GM18508 (cell line): ENCODE results near the gene MON1A.

Experiments used
- ATAC-seq: cut with Tn5 transposase; IDR thresholded peaks from one replicate; pipeline ENCODE4 v1.9.1; 2021; ENCODE audit warnings: moderate number of reproducible peaks; ENCODE audit not compliant: insufficient read depth, unreplicated experiment

The MON1A gene

GRCh38 chr3:49896345-49896744 is 33.3 kb downstream of the MON1A start:
- no peak for ATAC-seq

- ATAC-seq: no peak
Observed at GRCh38 chr3:49895791-49896190, 33.8 kb downstream of the MON1A start.

DNA sequence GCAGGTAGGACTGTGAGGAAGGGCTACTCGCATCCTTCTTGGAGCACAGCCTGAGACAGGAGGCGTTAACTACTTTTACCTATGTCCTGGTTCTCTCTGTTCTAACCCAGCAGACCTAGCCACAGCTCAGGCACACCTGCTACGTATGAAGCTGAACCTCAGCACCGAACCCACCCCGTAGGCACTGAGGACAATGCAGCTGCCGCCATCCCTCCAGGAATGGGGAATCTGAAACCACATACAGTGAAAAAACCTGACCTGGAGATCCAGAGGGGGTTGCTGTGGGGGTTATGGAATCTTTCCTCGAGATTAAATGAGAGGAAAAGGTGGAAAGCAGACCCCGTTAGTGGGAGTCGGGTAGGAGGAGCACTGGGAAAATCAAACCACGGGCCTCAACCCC is 40.3 kb downstream of the MON1A start:
- no peak for ATAC-seq

DNA sequence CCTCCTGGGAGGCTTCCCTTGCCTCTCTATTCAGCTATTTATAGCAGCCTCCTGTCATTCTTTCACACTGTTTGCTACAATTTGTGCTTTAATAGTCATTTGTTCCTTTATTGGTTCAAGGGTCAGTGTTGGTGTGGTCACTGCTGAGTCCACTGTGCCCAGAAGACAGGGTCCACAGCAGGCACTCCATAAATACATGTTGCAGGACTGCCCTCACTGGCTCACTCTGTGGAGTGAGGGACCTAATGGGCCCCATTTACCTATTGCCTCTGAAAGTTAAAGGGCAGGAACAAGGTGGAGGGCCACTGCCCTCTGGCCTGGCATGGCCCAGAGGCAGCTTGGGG is 42.7 kb downstream of the MON1A start:
- no peak for ATAC-seq

- ATAC-seq: no peak
Observed at GRCh38 chr3:49883998-49884397, 45.6 kb downstream of the MON1A start.

DNA sequence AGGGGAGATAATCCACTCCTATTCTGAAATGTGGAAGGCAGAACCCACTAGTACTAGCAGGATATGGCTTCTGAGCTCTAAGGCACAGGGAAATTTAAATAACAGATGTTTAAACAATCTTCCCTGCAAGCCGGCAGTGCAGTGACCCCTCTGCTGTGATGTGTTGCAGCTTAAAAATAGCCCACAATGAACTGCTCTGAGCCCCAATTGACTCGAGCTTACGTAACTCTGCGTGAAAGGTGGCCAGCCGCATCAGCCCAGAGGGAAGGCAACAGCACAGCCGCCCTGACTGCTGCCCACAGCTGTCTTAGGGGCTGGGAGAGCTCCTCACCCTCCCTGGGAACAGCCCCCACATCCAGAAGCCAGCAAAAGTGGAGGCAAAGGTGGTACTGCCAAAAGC is 47.4 kb downstream of the MON1A start:
- ATAC-seq: no peak

DNA sequence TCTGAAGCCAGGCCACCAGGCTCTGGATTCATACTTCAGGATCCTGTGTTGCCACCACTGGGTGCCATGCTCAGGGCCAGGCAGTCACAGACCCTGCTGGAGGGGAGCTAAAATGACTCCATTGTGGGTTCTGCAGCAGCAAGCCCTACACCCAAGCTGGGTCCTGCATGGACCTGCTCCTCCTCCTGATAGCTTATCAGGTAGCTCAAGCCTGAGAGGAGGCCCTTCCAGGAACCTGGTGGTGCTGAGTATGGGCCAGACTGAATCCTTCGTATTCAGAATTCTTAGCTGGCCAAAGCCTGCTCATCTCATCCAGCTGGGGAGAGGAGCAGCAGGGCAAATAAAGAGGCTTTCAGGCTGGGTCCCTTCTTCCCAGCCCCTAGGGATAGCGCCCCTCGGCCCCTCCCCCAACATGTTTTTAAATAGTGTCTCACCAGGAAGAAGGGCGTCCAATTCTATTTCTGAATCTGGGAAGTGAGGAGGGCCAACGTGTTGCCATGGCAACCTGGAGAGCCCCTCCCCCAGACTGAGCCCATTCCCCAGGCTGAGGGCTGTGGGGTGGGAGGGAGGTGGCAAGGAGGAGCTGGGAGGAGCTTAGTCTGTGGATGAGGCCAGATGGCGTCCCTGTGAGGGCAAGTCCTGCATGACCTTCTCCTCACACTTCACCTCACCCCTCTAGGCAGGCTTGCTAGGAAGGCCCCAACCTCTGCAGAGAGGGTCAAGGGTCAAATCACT is 48.9 kb downstream of the MON1A start:
- ATAC-seq: no peak

- ATAC-seq: no peak
Observed at GRCh38 chr3:49879721-49880120, 49.9 kb downstream of the MON1A start.

DNA sequence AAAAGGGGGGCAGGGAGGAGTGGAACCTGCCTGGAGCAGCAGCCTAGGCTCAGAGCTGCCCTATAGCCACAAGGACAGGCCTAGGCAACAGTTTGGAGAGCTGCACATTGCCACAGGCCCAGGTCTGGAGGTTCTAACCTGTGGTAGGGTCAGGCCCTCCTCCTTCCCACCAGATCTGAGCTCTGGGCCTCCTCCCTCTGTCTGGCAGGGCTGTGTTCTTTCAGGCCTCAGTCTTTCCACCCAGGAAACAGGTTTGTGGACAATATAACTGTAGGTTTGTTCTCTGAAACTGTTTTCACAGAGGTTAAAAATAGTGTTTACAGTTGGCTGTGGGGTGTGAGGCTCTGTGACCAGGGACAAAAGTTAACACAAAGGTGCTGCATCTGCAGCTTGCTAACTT is 50.9 kb downstream of the MON1A start:
- no peak for ATAC-seq

- ATAC-seq: no peak
Observed at GRCh38 chr3:49877716-49878115, 51.9 kb downstream of the MON1A start.

DNA sequence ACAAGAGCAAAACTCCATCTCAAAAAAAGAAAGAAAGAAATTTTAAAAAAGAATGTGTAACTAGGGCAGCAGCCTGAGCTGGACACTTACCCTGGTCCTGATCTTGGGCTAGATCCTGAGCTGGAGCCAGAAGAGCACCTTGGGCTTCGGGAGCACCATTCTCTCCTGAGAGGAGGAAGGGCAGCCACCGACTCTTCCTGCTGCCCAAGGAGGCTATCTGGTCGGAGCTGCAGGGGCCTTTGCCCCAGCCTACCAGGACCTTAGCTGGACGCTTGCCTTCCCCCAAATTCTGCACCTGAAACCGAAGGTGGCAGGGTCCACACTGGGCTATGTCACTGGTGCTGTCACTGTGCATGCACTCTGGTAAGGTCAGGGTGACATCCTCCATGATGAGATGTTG is 53.0 kb downstream of the MON1A start:
- no peak for ATAC-seq

DNA sequence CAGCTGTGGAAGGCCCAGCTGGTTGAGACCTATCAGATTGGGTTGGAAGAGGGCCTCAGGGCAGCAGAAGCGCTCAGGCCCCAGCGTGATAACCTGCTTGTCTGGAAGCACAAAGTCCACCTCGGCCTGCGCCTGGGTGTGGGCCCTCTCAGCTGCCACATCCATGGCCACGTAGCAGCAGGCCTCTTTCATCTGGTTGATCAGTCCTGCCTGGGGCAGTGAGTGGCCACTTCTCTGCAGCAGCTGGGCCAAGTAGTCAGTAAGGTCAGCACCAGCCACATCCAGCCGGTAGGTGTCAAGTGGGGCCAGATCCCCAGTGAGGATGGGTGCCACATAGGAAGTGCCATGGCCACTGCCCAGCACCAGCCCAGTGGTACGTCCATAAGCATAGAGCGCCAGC is 56.0 kb downstream of the MON1A start:
- ATAC-seq: no peak

DNA sequence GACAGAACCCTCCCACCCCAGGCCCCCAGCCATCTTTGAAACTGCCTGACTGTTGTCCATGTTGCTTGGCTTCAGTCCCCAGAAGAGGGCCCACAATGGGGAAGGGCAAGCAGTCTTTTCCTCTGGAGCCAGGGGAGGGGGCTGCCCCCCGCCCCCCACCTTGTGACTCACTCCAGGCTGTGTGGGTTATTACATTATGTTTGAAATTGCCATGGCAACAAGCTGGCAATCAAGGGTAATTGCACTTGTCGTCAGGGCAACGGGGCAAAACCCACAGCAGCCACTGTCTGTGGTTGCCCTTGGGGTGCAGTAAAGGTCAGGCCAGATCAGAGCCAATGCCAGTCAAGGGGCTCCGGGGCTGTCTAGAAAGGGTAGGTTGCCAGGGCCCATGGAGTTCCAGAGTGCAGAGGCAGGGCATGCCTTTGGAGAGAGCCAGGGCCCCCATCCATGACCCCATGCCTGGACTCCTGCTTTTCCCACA is 56.8 kb downstream of the MON1A start:
- ATAC-seq: no peak

- ATAC-seq: no peak
Observed at GRCh38 chr3:49871531-49872153, 58.0 kb downstream of the MON1A start.

DNA sequence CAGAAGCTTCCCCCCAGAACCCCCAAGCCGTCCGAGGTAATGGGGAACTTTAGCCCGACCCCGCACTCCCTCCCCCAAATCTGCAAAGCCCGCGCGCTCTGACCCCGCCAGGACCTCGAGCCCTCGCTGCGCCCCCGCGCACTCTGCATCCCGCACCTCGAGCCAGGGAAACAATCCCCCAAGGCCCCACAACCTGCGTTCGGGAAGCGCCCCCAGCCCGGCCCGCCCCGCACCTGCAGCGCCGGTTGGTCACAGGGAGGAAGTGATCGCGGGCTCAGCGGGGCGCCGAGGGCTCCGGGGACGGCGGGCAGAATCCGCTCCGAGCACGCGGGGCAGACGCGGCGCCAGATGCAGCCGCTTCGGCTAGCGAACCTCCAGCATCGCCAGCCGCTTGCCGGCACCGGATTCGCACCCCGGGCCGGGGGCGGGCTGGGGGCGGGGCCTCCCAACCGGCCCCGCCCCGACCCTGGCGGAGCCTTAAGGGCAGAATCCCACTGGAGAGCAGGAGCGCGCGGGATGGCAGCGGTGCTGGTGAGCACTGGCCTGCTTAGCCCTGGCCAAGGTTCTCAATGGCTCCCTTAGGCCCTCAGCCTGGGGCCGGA is 60.0 kb downstream of the MON1A start, which contains the start of gene CAMKV:
Gene CAMKV (minus strand): TSS at position 382 of the 602 bp plus-strand sequence. CDS start 7,518 bp downstream, outside the sequence.
- no peak for ATAC-seq

DNA sequence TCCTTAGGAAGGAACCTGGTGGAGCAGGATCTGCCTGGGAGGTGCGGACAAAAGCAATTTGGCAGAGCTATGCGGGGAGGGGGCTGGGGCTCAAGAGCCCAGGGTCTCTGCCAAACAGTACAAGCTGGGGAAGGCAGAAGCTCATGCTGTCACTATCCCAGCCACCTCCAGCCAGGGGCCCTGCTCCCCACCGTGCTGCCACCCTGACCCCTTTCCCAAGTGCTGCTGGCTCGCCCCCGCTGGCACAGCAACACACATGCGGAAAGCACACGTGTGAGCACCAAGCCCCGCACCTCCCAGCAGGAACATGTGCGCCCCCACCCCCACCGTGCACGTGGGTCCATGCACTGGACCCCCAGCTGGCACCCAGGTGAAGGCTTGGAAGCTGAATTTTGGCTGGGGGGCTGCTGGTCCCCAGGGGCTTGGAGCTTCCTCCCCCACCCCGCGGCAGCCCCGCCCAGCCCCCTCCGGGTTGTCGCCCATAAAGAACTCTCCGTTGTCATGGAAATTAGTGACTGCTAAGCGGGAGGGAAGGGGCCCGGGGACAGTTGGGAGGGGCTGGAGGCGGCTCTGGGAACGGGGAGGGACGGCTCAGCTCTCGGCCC is 60.6 kb downstream of the MON1A start:
- ATAC-seq: no peak

GRCh38 chr3:49867871-49868321 is 61.7 kb downstream of the MON1A start:
- ATAC-seq: no peak

- no peak for ATAC-seq
Observed at GRCh38 chr3:49867400-49867799, 62.2 kb downstream of the MON1A start.

- ATAC-seq: no peak
Observed at GRCh38 chr3:49865198-49865784, 64.3 kb downstream of the MON1A start.

DNA sequence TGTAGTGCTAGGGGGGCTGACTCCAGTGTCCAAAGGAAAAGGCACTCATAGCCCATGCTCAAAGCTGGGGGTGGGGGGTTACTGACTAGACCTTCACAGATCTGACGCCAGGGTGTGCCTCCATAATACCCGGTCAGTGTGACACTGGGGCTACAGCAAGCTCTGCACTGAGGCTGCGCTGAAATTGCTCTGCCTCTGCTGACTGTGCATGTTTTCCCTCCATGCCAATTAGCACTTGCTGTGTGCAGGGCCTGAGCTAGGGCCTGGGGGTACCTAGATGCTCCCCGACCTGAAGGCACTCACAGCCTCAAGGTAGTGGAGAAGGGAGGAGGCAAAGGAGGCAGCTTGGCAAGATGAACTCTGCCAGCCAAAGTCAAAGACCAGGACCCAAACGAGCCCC is 65.1 kb downstream of the MON1A start:
- no peak for ATAC-seq
